Muscle layer of colon (tissue), 2 donors: ENCODE data around the gene BUD31.
"Not testable (repeated sequence)": the region's sequence is repeated elsewhere in the genome, so short reads cannot be mapped to it uniquely, and the experiment has no call there.

Experiments used
- H3K27ac ChIP-seq: one replicate; pipeline ENCODE4 v1.7.0; 2013; ENCODE audit warnings: low read depth, mild to moderate bottlenecking, low read length, moderate library complexity
- H3K27me3 ChIP-seq, 2 donors: one replicate each; pipeline ENCODE4 v1.7.0; 2013; ENCODE audit warnings: low read length in 2 of 2, mild to moderate bottlenecking in 2 of 2; ENCODE audit not compliant: insufficient read depth in 2 of 2, control insufficient read depth in 1 of 2
- H3K36me3 ChIP-seq: one replicate; pipeline ENCODE4 v1.7.0; 2013; ENCODE audit warnings: mild to moderate bottlenecking, low read length; ENCODE audit not compliant: insufficient read depth
- H3K4me1 ChIP-seq: one replicate; pipeline ENCODE4 v1.7.0; 2013; ENCODE audit warnings: mild to moderate bottlenecking, low read length; ENCODE audit not compliant: insufficient read depth
- H3K4me3 ChIP-seq, 2 donors: one replicate each; pipeline ENCODE4 v1.7.0; 2013; ENCODE audit warnings: low read length in 2 of 2, low read depth in 1 of 2, mild to moderate bottlenecking in 1 of 2, moderate library complexity in 1 of 2
- H3K9ac ChIP-seq: one replicate; pipeline ENCODE4 v1.7.0; 2013; ENCODE audit warnings: low read length
- H3K9me3 ChIP-seq: one replicate; pipeline ENCODE4 v1.7.0; 2013; ENCODE audit warnings: mild to moderate bottlenecking, low read length
- donor health status: abdominal sarcoma.
- donor health status: Adenocarcinoma of cecum.

The BUD31 gene

DNA sequence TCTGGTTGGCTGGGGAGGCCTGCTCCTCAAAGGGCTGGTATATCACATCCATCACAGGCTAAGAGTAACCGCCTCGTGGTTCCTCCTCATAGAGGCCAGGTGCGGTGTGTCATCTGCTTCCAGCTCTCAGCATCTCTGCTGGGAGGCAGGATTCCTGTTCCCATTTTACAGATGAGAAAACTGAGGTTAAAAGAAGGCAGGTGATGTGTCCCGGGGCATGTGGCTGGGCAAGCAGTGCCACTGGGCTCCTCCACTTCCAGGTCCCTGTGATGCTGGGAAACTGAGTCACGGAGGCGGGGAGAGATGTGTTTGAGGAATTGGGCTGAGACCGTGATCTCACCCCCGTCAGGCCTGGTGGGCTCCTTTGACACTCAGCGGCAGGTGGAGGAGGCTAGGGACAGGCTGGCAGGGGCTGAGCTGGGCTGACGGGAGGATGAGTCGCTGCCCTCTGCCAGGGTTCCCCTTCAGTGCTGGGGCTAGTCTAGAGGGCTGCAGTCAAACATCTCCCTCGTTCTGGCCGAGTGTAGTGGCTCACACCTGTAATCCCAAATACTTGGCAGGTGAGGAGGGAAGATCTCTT is 24.9 kb upstream of the BUD31 start:
- Histone ChIP-seq H3K27ac (no peak overlapping the region), H3K4me1 (peaks cover 29% of the 10 kb centered on the region), H3K4me3 (no peak overlapping the region), H3K36me3 (peaks cover 4% of the 10 kb centered on the region), H3K9ac (no peak overlapping the region), H3K9me3 (no peaks in the 10 kb centered on the region), H3K27me3 (no peaks in the 10 kb centered on the region)

DNA sequence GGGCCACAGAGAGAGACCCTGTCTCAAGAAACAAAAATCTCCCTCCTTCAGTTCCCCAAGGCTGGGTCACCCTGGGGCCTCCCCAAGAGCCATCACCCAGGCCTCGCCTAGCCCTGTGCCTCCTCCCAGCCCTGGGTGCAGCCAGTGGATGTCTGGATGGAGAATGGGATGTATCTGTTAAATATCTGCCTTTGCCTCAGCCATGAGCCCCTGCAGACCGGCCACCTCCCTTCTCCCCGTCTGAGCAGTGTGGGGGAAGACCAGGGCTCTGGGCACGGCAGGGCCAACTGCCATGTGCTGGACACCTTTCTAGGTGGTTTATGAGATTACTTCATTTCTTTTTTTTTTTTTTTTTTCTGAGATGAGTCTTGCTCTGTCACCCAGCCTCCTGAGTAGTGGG is 24.2 kb upstream of the BUD31 start:
- H3K27ac ChIP-seq: no peak overlapping the region
- H3K9ac ChIP-seq: no peak overlapping the region
- H3K27me3 ChIP-seq: no peaks in the 10 kb centered on the region
- H3K4me1 ChIP-seq: peaks cover 23% of the 10 kb centered on the region
- peaks cover 8% of the 10 kb centered on the region for H3K36me3 ChIP-seq
- H3K4me3 ChIP-seq: no peak overlapping the region
- H3K9me3 ChIP-seq: no peaks in the 10 kb centered on the region

DNA sequence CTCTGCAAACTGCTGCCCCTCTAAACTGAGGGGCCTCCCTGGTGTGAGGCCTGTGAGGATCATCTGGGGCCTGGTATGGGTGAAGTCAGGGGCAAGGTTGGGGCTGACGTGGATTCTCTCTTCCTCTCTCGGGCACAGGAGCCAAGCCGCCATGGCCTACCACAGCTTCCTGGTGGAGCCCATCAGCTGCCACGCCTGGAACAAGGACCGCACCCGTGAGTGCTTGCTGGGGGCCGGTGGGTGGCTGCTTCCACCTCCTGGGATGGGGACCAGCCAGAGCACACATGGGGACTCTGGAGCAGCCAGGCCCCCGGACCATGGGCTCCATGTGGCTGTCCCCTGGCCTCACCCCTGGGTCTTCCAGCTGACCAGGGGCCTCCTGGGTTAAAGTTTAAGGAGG is 23.2 kb upstream of the BUD31 start:
- Histone ChIP-seq H3K27me3 (no peaks in the 10 kb centered on the region), H3K27ac (no peak overlapping the region), H3K4me1 (peaks cover 12% of the 10 kb centered on the region), H3K9me3 (no peaks in the 10 kb centered on the region), H3K9ac (no peak overlapping the region), H3K36me3 (peaks cover 9% of the 10 kb centered on the region), H3K4me3 (no peak overlapping the region)

DNA sequence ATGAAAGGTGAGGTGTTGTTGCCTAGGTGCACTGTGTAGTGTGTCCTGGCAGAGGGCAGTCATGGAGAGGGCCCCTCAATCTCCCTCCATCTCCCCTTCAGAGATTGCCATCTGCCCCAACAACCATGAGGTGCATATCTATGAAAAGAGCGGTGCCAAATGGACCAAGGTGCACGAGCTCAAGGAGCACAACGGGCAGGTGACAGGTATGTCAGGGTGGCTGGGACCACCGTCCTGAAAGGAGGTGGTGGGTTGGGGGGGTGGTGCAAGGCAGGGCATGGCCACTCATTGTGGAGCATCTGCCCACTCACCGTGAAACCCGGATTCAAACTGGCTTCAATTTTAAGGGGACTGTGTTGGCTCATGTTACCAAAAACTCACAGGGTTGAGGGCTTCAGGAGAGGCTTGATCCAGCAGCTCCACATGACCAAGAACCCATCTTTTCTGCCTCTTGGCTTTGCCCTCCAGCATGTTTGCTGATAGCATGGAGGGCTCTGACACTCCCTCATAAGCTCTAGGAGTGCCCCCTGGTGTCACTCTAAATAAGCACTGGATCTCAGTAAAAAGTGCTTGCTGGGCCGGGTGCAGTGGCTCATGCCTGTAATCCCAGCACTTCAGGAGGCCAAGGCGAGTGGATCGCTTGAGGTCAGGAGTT is 22.1 kb upstream of the BUD31 start:
- Histone ChIP-seq H3K9ac (no peak overlapping the region), H3K27ac (no peak overlapping the region), H3K9me3 (no peaks in the 10 kb centered on the region), H3K4me1 (peaks cover under 1% of the 10 kb centered on the region), H3K4me3 (no peak overlapping the region), H3K27me3 (no peaks in the 10 kb centered on the region), H3K36me3 (peaks cover 9% of the 10 kb centered on the region)

DNA sequence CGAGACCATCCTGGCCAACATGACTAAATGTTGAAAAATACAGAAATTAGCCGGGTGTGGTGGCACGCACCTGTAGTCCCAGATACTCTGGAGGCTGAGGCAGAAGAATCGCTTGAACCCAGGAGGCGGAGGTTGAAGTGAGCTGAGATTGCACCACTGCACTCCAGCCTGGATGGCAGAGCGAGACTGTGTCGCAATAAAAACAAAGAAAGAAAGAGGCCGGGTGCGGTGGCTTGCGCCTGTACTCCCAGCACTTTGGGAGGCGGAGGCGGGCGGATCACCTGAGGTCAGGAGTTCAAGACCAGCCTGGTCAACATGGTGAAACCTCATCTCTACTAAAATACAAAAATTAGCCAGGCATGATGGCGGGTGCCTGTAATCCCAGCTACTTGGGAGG is 21.5 kb upstream of the BUD31 start:
- not testable (repeated sequence) for H3K4me3 ChIP-seq, H3K9me3 ChIP-seq, H3K4me1 ChIP-seq, H3K9ac ChIP-seq, H3K27ac ChIP-seq, H3K27me3 ChIP-seq, H3K36me3 ChIP-seq

GRCh38 chr7:99387912-99388311 is 20.9 kb upstream of the BUD31 start:
- Histone ChIP-seq H3K4me1 (peaks cover 9% of the 10 kb centered on the region), H3K9ac (no peak overlapping the region), H3K36me3 (peaks cover 9% of the 10 kb centered on the region), H3K27ac (no peak overlapping the region), H3K9me3 (no peaks in the 10 kb centered on the region), H3K27me3 (no peaks in the 10 kb centered on the region), H3K4me3 (no peak overlapping the region)

- Histone ChIP-seq H3K4me3 (no peak overlapping the region), H3K4me1 (peaks cover 16% of the 10 kb centered on the region), H3K27ac (no peak overlapping the region), H3K27me3 (no peaks in the 10 kb centered on the region), H3K36me3 (peaks cover 9% of the 10 kb centered on the region), H3K9me3 (no peaks in the 10 kb centered on the region), H3K9ac (no peak overlapping the region)
Measured at GRCh38 chr7:99389772-99390171, 19.0 kb upstream of the BUD31 start.

DNA sequence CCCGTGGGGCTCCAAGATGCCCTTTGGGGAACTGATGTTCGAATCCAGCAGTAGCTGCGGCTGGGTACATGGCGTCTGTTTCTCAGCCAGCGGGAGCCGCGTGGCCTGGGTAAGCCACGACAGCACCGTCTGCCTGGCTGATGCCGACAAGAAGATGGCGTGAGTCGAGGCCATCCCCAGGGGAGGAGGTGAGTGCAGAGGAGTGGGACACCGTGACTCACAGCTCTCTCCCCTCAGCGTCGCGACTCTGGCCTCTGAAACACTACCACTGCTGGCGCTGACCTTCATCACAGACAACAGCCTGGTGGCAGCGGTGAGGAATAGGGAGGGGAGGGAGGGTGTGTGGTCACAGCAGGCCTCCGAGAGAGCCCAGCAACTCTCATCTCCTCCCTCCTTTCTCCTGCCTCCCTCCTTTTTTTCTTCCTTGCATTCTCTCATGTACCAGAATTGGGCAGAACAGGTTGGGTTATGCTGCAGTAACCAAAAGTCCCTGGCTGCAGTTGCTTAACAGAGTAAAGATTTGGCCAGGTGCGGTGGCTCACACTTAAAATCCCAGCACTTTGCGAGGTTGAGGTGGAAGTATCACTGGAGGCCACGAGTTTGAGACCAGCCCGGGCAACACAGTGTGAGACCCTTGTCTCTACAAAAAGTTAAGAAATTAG is 17.7 kb upstream of the BUD31 start:
- H3K36me3 ChIP-seq: peaks cover 9% of the 10 kb centered on the region
- H3K4me3 ChIP-seq: no peak overlapping the region
- peaks cover 16% of the 10 kb centered on the region for H3K4me1 ChIP-seq
- no peak overlapping the region for H3K27ac ChIP-seq
- H3K9ac ChIP-seq: no peak overlapping the region
- no peaks in the 10 kb centered on the region for H3K27me3 ChIP-seq
- H3K9me3 ChIP-seq: no peaks in the 10 kb centered on the region

DNA sequence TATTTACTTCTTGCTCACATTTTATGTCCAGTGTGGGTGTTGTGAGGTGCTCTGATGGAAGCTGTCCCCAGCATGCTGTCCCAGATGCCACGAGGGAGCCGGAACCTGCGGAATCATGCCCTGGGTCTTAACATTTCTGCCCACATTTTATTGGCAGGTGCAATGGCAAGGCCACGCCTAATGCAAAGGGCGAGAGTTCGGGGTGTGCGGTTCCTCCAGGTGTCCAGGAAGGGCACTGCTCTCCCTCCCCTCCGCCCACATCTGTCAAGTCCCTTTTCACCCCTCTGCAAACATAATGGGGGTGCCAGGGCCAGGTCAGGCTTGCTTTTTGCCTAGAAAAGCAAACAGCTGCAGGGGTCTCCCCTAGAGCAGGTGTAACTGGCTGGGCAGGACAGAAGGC is 16.7 kb upstream of the BUD31 start:
- Histone ChIP-seq H3K9me3 (no peaks in the 10 kb centered on the region), H3K27me3 (no peaks in the 10 kb centered on the region), H3K4me1 (peaks cover 16% of the 10 kb centered on the region), H3K9ac (no peak overlapping the region), H3K27ac (no peak overlapping the region), H3K36me3 (peaks cover 8% of the 10 kb centered on the region), H3K4me3 (no peak overlapping the region)

GRCh38 chr7:99392659-99393354 is 16.0 kb upstream of the BUD31 start:
- peak overlapping the region; percentile 20 for H3K9ac ChIP-seq
- peaks cover 16% of the 10 kb centered on the region for H3K4me1 ChIP-seq
- no peaks in the 10 kb centered on the region for H3K27me3 ChIP-seq
- no peaks in the 10 kb centered on the region for H3K9me3 ChIP-seq
- H3K36me3 ChIP-seq: peaks cover 16% of the 10 kb centered on the region
- H3K27ac ChIP-seq: peak overlapping the region; percentile 56
- H3K4me3 ChIP-seq: peak overlapping the region; percentile 50 to 74

DNA sequence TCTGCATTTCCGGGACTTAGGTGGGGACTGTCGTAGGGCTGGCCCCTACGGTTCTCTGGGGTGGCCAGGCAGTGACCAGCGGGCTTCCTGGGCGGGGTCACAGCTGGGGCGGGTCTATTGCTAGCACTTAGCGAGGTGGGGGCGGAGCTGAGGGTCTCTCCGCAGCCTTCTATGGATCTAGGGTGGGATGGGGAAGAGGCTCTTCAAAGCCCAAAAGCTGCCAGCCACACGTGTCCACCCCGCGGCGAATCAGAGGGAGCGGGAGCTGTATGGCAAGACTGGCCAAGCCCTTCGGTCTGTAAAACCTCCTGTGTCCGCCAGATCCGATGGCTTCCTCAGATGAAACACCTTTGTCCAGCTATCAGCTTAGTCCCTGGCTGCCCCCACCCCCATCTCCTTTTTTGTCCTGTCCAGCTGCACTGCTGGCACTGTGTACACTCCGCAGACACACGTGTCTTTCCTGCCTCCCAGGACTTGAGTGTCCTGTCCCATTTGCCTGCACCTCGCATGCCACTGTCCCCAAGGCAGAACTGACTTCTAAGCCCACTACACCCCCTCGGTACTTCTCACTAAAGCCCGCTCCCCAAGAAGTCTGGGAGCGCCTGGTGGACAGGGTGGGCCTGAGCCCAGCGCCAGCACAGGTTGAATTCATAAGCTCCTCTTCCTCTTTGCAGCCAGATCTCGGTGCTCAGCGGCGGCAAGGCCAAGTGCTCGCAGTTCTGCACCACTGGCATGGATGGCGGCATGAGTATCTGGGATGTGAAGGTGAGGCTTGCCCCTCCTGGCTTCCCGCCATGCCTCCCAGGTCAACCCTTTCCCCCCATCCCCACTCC is 15.2 kb upstream of the BUD31 start:
- Histone ChIP-seq H3K9me3 (no peaks in the 10 kb centered on the region), H3K4me1 (peaks cover 16% of the 10 kb centered on the region), H3K27ac (peak overlapping the region; percentile 56), H3K27me3 (no peaks in the 10 kb centered on the region), H3K36me3 (peaks cover 24% of the 10 kb centered on the region), H3K4me3 (peak overlapping the region; percentile 50 to 74), H3K9ac (peak overlapping the region; percentile 20)
